ENCODE results near the gene SECISBP2L. TPM values are rescaled to one million over a fixed set of nuclear protein-coding genes. Genes with fewer than 3 reads are reported as not detected.
A peak's percentile ranks its signal among the peaks of the same experiment; 100 is the strongest.

The SECISBP2L gene
- total RNA-seq, 1 experiment from 2014 or later: 36.4 TPM

DNA sequence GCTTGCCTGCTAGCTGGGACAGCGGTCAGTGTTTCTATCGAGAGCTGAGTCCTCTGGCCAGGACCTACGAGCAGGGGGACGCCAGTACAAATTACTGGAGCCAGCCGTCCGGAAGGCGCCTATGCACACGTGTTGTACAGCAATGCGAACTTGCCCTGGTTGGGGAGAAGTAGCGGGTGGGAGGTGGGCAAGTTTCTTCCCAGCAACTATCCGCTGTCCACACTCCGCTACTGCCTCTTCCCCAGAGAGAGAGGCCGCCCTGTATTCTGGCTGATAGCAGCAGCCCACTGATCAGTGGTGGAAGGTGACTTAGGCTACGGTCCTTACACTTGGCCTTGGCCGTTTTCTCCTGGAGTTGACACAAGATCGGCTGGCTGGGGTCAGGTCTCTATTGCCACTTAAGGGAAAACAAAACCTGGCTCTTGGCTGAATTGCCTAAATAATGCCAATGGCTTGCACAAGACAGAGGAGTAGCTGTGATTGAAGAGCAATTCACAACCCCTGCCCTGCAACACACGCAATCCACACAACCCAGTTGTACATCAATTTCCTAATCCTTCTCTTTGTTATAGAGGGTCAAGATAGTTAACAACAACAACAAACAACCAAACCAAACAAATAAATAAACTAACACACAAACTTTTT, 69.7 kb downstream of the SECISBP2L start:
- H3K9me3 ChIP-seq (ENCODE audit: low read depth, low read length, poor library complexity, severe bottlenecking): no peaks in the 10 kb centered on the region
- peak overlapping the region; percentile 44 for H3K4me3 ChIP-seq (ENCODE audit: low read depth, low read length, poor library complexity, severe bottlenecking)
- ChIA-PET CTCF (interaction anchor here (1.4 to 1.7 kb wide), 3 partner anchors 13 to 114 kb away, joined by 11 to 21 read pairs (median 13); partner anchors contain the start of genes EID1 and SHC4), POLR2A (ENCODE audit: low non-redundant PET) (interaction anchor here (1.1 kb wide), 1 partner anchor 98 kb away, joined by 3 read pairs; the partner anchor contains the start of gene EID1)
- no peak overlapping the region for H3K27ac ChIP-seq (ENCODE audit: low read depth, low read length, poor library complexity, severe bottlenecking)
- BruUV-seq (replicated peaks): no TSS peak
- TF ChIP-seq EZH2 (IDR thresholded peaks at IDR 0.05; ENCODE audit: borderline replicate concordance, low read depth, low read length, poor library complexity, severe bottlenecking): no peak
- TF ChIP-seq, protein P1, sequence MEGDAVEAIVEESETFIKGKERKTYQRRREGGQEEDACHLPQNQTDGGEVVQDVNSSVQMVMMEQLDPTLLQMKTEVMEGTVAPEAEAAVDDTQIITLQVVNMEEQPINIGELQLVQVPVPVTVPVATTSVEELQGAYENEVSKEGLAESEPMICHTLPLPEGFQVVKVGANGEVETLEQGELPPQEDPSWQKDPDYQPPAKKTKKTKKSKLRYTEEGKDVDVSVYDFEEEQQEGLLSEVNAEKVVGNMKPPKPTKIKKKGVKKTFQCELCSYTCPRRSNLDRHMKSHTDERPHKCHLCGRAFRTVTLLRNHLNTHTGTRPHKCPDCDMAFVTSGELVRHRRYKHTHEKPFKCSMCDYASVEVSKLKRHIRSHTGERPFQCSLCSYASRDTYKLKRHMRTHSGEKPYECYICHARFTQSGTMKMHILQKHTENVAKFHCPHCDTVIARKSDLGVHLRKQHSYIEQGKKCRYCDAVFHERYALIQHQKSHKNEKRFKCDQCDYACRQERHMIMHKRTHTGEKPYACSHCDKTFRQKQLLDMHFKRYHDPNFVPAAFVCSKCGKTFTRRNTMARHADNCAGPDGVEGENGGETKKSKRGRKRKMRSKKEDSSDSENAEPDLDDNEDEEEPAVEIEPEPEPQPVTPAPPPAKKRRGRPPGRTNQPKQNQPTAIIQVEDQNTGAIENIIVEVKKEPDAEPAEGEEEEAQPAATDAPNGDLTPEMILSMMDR (conservative IDR thresholded peaks at IDR 0.05; ENCODE audit: low read depth, low read length): no peak
- H3K36me3 ChIP-seq (ENCODE audit: insufficient read depth, low read length, poor library complexity, severe bottlenecking): no peaks in the 10 kb centered on the region
- no peak for DNase-seq (ENCODE audit: low spot score)
- intact Hi-C loops (cut with micrococcal nuclease; ENCODE audit: unreplicated experiment): no loop called here
- peaks cover 7% of the 10 kb centered on the region for H3K4me1 ChIP-seq (ENCODE audit: insufficient read depth, low read length, poor library complexity, severe bottlenecking)
- H3K27me3 ChIP-seq (replicated peaks; ENCODE audit: insufficient read depth, low read depth, low read length, poor library complexity): no peaks in the 10 kb centered on the region

DNA sequence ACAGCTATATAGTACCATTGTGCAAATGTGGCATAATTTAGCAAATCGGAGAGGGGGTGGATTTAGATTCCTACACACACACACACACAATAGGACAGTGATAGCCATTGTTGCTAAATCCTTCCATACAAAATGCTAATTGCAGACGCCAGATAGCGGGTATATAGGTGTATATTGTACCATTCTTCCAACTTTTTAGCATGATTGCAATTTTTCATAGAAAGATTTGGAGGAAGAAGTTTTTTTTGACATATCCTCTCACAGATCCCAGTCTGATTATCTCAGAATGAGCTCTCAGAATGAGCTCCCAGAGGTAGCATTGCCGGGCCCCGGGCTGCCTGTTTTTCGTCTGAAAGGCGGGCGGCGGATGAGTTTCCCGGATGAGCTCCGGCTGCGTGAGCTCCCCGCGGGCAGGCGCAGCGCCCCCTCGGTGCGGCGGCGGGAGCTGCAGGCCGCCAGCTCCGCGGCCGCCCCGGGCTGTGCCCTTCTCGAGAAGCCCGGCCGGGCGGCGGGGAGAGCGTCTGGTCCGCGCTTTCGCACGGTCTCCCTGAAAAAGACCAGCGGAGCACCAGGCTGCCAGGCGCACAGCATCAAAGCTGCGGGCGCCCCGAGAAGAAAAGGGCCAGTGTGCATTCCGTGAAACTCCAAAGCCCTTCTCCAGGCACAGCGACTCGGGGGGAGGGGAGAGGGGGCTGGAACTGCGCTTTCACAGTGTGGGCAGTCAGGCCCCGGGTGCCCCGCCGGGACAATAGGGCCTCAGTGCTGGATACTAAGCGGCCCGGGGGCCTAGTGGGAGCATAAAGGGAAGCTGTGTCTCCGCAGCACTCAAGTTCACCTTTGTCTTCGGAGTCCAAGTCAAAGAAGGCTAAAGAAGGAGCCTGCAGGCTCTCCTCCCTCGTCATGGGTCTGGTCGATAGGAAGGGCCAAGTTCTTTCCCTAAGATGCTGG, 70.5 kb downstream of the SECISBP2L start:
- Histone ChIP-seq H3K4me1 (ENCODE audit: insufficient read depth, low read length, poor library complexity, severe bottlenecking) (peaks cover 7% of the 10 kb centered on the region), H3K9me3 (ENCODE audit: low read depth, low read length, poor library complexity, severe bottlenecking) (no peaks in the 10 kb centered on the region), H3K4me3 (ENCODE audit: low read depth, low read length, poor library complexity, severe bottlenecking) (peak overlapping the region; percentile 44), H3K36me3 (ENCODE audit: insufficient read depth, low read length, poor library complexity, severe bottlenecking) (no peaks in the 10 kb centered on the region), H3K27ac (ENCODE audit: low read depth, low read length, poor library complexity, severe bottlenecking) (peak overlapping the region; percentile 55), H3K27me3 (replicated peaks; ENCODE audit: insufficient read depth, low read depth, low read length, poor library complexity) (no peaks in the 10 kb centered on the region)
- peak; percentile 92 for DNase-seq (ENCODE audit: low spot score)
- intact Hi-C loops (cut with micrococcal nuclease; ENCODE audit: unreplicated experiment): no loop called here
- CTCF ChIA-PET: interaction anchor here (0.6 to 1.7 kb wide), 10 partner anchors 10 to 200 kb away, joined by 3 to 21 read pairs (median 3); partner anchors contain the start of genes EID1 and SHC4
- POLR2A ChIA-PET (ENCODE audit: low non-redundant PET): interaction anchor here (0.6 to 1.1 kb wide), 4 partner anchors 98 to 1259 kb away, joined by 3 to 4 read pairs (median 4); partner anchors contain the start of gene EID1
- TF ChIP-seq, protein P1 (conservative IDR thresholded peaks at IDR 0.05; ENCODE audit: low read depth, low read length): peak; percentile 73
- no peak for TF ChIP-seq EZH2 (IDR thresholded peaks at IDR 0.05; ENCODE audit: borderline replicate concordance, low read depth, low read length, poor library complexity, severe bottlenecking)
- no TSS peak for BruUV-seq (replicated peaks)

DNA sequence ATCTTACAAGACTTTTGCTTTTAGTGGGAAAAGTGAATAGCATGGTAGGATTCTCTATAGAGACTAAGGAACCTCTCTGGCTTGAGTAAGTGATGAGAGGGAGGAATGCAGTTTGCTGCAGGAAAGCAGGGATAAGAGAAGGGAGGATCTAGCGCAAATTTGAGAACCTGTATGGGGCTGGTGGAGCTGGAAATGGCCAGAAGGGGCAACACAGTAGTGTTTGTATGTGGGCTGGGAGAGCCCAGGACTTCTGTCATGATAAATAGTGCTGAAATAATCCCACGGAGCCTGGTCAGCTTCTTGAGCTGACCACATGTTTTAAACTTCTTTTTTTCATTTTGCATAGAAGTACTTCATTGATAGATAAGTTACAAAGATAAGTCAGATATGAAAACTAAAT, 71.4 kb downstream of the SECISBP2L start:
- intact Hi-C loops (cut with micrococcal nuclease; ENCODE audit: unreplicated experiment): no loop called here
- H3K4me3 ChIP-seq (ENCODE audit: low read depth, low read length, poor library complexity, severe bottlenecking): no peak overlapping the region
- no peaks in the 10 kb centered on the region for H3K27me3 ChIP-seq (replicated peaks; ENCODE audit: insufficient read depth, low read depth, low read length, poor library complexity)
- H3K4me1 ChIP-seq (ENCODE audit: insufficient read depth, low read length, poor library complexity, severe bottlenecking): peaks cover 7% of the 10 kb centered on the region
- peak; percentile 31 for DNase-seq (ENCODE audit: low spot score)
- POLR2A ChIA-PET (ENCODE audit: low non-redundant PET): interaction anchor here (0.7 kb wide), 1 partner anchor 1260 kb away, joined by 4 read pairs; no protein-coding TSS in a partner anchor
- no peaks in the 10 kb centered on the region for H3K36me3 ChIP-seq (ENCODE audit: insufficient read depth, low read length, poor library complexity, severe bottlenecking)
- BruUV-seq (replicated peaks): no TSS peak
- TF ChIP-seq EZH2 (IDR thresholded peaks at IDR 0.05; ENCODE audit: borderline replicate concordance, low read depth, low read length, poor library complexity, severe bottlenecking): no peak
- TF ChIP-seq, protein P1 (conservative IDR thresholded peaks at IDR 0.05; ENCODE audit: low read depth, low read length): no peak
- no peak overlapping the region for H3K27ac ChIP-seq (ENCODE audit: low read depth, low read length, poor library complexity, severe bottlenecking)
- H3K9me3 ChIP-seq (ENCODE audit: low read depth, low read length, poor library complexity, severe bottlenecking): no peaks in the 10 kb centered on the region
- CTCF ChIA-PET: interaction anchor here (0.6 to 1.7 kb wide), 4 partner anchors 97 to 279 kb away, joined by 3 to 11 read pairs (median 4); partner anchors contain the start of gene EID1

Data from A673 (cell line).